Renal cortex interstitium (tissue), 11 donors: Measurements from ENCODE around the gene CCDC107. TPM values are rescaled to one million over a fixed set of nuclear protein-coding genes. Genes with fewer than 3 reads are reported as not detected.
A peak's percentile ranks its signal among the peaks of the same experiment; 100 is the strongest.

ENCODE experiments used
- DNase-seq, 11 donors: peaks; one replicate each; pipeline ENCODE4 v3.0.0-alpha.2; 2013; ENCODE audit warnings: low read depth in 9 of 11, low spot score in 4 of 11; ENCODE audit errors: extremely low read depth in 1 of 11
- polyA plus RNA-seq, 3 donors: library from polyadenylated mRNA; unstranded; fragments of 120-200 nt; gene quantifications; one replicate each; pipeline ENCODE4 v1.2.1, GENCODE V29; 2013; ENCODE audit not compliant: insufficient read length in 3 of 3

Gene CCDC107
- polyA plus RNA-seq, 3 donors: 14.2 to 22.3 (median 18.6) TPM

GRCh38 chr9:35673132-35674024 is 15.3 kb downstream of the CCDC107 start, which contains the start of gene CA9:
TSS of gene CA9 (plus strand) at chr9:35673928. CDS start at chr9:35673960, 32 bp downstream.
- DNase-seq: no peak

- DNase-seq: no peak
Observed at GRCh38 chr9:35674025-35674361, 15.9 kb downstream of the CCDC107 start.

- no peak for DNase-seq
Observed at GRCh38 chr9:35675204-35675603, 17.1 kb downstream of the CCDC107 start.

GRCh38 chr9:35675732-35676392 is 17.8 kb downstream of the CCDC107 start:
- peak in 8 of 11 donors; percentile 35 to 77 (median 74) for DNase-seq

GRCh38 chr9:35679091-35679490 is 21.0 kb downstream of the CCDC107 start:
- DNase-seq: no peak

- no peak for DNase-seq
Observed at GRCh38 chr9:35679766-35680330, 21.8 kb downstream of the CCDC107 start.

GRCh38 chr9:35680331-35681105 is 22.4 kb downstream of the CCDC107 start:
- no peak for DNase-seq

GRCh38 chr9:35681341-35682002 is 23.4 kb downstream of the CCDC107 start:
- DNase-seq: no peak

- no peak for DNase-seq
Observed at GRCh38 chr9:35682051-35682450, 24.0 kb downstream of the CCDC107 start.

- no peak for DNase-seq
Observed at GRCh38 chr9:35682520-35683315, 24.6 kb downstream of the CCDC107 start.

- no peak for DNase-seq
Observed at GRCh38 chr9:35683323-35683722, 25.2 kb downstream of the CCDC107 start.

- DNase-seq: no peak
Observed at GRCh38 chr9:35684921-35685320, 26.8 kb downstream of the CCDC107 start.

GRCh38 chr9:35685506-35685905 is 27.4 kb downstream of the CCDC107 start:
- DNase-seq: no peak

GRCh38 chr9:35686222-35687203 is 28.4 kb downstream of the CCDC107 start:
- no peak for DNase-seq

GRCh38 chr9:35687306-35687705 is 29.2 kb downstream of the CCDC107 start:
- no peak for DNase-seq

- DNase-seq: no peak
Observed at GRCh38 chr9:35687972-35688557, 30.0 kb downstream of the CCDC107 start.
